Subcutaneous abdominal adipose tissue (tissue), 5 donors: ENCODE data around the gene SNUPN.

Source experiments
- H3K27ac ChIP-seq: one replicate; pipeline ENCODE4 v1.7.0; 2013; ENCODE audit warnings: low read depth, mild to moderate bottlenecking, inconsistent platforms, low read length, moderate library complexity
- H3K27me3 ChIP-seq, 5 donors: one replicate each; pipeline ENCODE4 v1.7.0; 2013; ENCODE audit warnings: low read length in 5 of 5, inconsistent platforms in 1 of 5; ENCODE audit not compliant: control insufficient read depth in 5 of 5, insufficient read depth in 4 of 5
- H3K36me3 ChIP-seq, 5 donors: one replicate each; pipeline ENCODE4 v1.7.0; 2013; ENCODE audit warnings: low read length in 5 of 5; ENCODE audit not compliant: control insufficient read depth in 5 of 5, insufficient read depth in 5 of 5
- H3K4me1 ChIP-seq, 5 donors: one replicate each; pipeline ENCODE4 v1.7.0; 2013; ENCODE audit warnings: low read length in 5 of 5, mild to moderate bottlenecking in 3 of 5, moderate library complexity in 1 of 5; ENCODE audit not compliant: control insufficient read depth in 5 of 5, insufficient read depth in 5 of 5
- H3K4me3 ChIP-seq, 5 donors: one replicate each; pipeline ENCODE4 v1.7.0; 2013; ENCODE audit warnings: low read length in 5 of 5, low read depth in 1 of 5
- H3K9ac ChIP-seq, 5 donors: one replicate each; pipeline ENCODE4 v1.7.0; 2013; ENCODE audit warnings: low read length in 5 of 5, mild to moderate bottlenecking in 4 of 5, moderate library complexity in 3 of 5
- H3K9me3 ChIP-seq, 5 donors: one replicate each; pipeline ENCODE4 v1.7.0; 2013; ENCODE audit warnings: low read length in 5 of 5; ENCODE audit not compliant: control insufficient read depth in 5 of 5
- donor health status: healthy.
- donor health status: healthy.
- donor health status: healthy.
- donor health status: healthy.
- donor health status: healthy.

SNUPN gene

DNA sequence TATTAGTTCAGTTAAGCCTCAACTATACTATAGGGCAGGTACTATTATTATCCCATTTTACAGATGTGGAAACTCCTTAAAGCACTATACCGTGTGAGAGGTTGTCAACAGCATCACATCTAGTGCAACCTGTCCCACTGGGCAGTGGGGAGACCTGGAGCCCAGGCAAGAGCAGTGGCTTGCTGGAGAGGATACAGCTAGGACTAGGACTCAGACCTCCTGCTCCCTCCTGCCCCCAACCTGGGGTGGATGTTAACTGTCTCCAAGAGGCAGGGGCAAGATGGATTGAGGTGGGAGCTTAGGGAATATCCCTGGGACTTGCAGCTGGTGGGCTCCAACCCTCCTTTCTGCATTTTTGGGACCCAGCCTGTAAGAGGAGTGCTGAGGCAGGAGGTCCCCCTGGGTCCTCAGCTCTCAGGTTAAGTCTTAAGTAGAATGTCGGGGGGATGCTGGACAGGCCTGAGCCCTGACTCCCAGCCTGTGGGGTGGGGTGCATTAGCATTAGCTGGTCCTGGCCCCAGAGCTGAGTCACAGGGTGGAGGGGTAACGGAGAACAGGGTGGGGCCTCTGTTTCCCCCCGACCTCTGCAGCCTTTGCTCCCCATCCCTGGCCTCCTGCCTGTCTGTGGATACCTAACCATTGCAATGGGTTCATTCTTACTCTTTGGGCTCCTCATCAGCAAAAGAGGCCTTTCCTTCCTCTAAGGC lies 28.8 kb upstream of the SNUPN start:
- Histone ChIP-seq H3K4me1 (peaks cover 28 to 77% (median 72%) of the 10 kb centered on the region in 5 donors), H3K9ac (peak overlapping the region in 1 of 5 donors; percentile 4), H3K27ac (no peak overlapping the region), H3K36me3 (peaks cover 0 to 60% (median 45%) of the 10 kb centered on the region in 5 donors), H3K4me3 (no peak overlapping the region), H3K9me3 (no peaks in the 10 kb centered on the region), H3K27me3 (no peaks in the 10 kb centered on the region)

DNA sequence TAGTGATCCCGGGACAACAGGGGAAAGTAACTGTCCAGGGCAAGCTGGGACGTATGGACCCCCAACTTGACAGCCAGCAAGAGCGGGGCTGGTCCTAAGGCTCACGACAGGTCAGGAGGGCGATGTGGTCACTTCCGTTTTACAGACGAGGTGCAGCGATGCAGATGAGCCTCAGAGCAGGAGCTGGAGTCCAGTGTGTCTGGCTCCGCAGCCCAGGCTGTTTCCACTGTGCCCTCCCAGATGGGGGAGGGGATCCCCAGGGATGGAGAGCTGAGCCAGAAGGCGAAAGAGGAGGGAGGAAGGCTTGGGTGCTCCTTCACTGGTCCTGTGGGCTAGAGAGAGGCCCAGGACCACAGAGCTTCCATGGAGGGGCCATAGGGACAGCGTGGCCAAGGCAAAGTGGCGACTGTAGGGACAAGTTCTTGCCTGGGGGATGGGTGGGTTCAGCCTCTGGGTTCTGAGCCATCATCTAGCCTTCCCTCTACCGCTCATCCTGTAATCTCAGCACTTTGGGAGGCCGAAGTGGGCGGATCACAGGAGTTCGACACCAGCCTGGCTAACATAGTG lies 27.9 kb upstream of the SNUPN start:
- Histone ChIP-seq H3K4me3 (peak overlapping the region; percentile 3 to 39 (median 31)), H3K9ac (peak overlapping the region in 3 of 5 donors; percentile 49 to 94 (median 55)), H3K36me3 (peaks cover 0 to 51% (median 39%) of the 10 kb centered on the region in 5 donors), H3K9me3 (no peaks in the 10 kb centered on the region), H3K4me1 (peaks cover 35 to 77% (median 75%) of the 10 kb centered on the region in 5 donors), H3K27me3 (no peaks in the 10 kb centered on the region), H3K27ac (peak overlapping the region; percentile 72)

DNA sequence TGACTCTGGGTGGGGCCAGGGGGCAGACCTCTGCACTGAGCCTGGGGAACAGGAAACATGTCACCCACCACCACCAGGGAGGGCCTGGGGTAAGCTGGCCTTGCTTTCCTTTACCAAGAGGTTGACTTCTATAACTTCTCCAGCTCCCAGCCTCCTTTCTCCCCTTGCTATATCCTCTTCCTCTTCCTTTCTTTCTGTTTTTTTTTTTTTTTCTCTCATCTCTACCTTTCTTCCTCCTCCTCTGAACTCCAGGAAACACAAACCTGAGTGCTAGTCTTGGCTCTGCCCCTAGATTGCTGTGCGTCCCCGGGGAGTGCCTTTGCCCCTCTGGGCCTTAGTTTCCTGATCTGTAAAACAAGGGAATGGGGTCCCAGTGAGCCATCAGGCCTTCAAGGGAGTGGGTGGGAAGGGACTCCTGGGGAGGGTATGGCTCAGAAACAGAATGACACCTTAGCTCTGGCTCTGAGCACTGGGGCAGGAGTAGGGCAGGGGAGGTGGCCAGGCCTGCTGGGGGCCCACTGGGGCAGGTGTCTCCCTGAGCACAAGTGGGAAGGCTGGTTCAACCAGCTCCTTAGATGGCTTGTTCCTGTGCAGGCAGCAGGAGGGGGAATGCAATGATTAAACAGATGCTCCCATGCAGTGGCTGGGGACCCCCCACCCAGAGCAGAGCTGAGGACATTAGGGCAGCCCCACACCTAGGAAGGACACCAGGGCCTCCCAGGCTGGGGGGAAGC lies 26.5 kb upstream of the SNUPN start:
- Histone ChIP-seq H3K4me1 (peaks cover 35 to 87% (median 77%) of the 10 kb centered on the region in 5 donors), H3K9ac (peak overlapping the region; percentile 48 to 94 (median 60)), H3K27ac (peak overlapping the region; percentile 72), H3K36me3 (peaks cover 0 to 37% (median 25%) of the 10 kb centered on the region in 5 donors), H3K4me3 (peak overlapping the region; percentile 41 to 96 (median 86)), H3K9me3 (no peaks in the 10 kb centered on the region), H3K27me3 (no peaks in the 10 kb centered on the region)

DNA sequence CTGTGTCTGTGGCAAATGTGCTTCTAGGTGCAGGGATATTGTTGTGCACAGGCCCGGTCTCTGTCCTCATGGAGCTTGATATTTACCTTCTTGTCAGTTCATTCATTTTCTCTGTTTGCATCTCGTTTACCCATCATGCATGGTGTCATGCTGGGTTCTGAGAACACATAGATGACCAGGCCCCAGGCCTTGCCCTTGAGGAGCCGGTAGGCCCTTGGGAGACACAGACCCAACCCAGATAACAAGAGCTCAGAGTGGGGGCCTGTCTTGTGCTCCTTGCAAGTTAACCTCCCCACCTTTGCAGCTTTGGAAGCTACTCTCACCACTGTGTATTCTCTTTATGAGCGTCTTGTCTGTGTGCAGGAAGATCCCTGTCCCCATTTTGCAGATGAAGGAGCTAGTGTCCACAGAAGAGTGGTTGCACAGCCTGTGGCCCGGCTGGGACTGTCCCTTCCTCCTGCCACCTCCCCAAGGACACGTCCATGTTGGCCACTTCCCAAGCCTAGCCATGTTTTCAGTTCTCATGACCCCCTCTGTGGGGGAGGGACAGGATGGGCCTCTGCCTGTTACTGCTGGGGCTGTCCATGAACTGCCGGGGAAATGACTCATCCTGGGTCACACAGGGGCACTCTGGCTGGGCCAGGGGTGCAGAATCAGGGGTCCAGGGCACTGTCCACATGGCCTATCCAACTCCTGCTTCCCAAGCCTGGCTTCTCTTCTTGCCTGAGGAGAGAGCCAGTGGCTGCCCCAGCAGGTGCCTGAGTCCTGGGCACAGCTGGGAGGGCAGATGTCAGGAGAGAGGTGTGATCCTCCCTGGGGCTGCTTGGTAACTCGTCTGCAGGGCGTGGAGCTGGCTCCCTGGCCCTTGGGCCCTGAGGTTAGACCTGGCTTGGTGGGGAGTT lies 25.6 kb upstream of the SNUPN start:
- H3K9ac ChIP-seq = peak overlapping the region in 4 of 5 donors; percentile 53 to 94 (median 65)
- H3K27ac ChIP-seq = peak overlapping the region; percentile 72
- no peaks in the 10 kb centered on the region for H3K9me3 ChIP-seq
- H3K4me3 ChIP-seq = peak overlapping the region; percentile 60 to 96 (median 86)
- H3K36me3 ChIP-seq = peaks cover 0 to 29% (median 16%) of the 10 kb centered on the region in 5 donors
- H3K4me1 ChIP-seq = peaks cover 41 to 94% (median 85%) of the 10 kb centered on the region in 5 donors
- no peaks in the 10 kb centered on the region for H3K27me3 ChIP-seq

DNA sequence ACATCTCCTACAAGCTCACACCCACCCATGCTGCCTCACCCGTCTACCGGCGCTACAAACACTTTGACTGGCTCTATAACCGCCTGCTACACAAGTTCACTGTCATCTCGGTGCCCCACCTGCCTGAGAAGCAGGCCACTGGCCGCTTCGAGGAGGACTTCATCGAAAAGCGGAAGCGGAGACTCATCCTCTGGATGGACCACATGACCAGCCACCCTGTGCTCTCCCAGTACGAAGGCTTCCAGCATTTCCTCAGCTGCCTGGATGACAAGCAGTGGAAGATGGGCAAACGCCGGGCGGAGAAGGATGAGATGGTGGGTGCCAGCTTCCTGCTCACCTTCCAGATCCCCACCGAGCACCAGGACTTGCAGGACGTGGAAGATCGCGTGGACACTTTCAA lies 24.3 kb upstream of the SNUPN start:
- Histone ChIP-seq H3K27me3 (no peaks in the 10 kb centered on the region), H3K4me3 (peak overlapping the region; percentile 76 to 96 (median 88)), H3K9me3 (no peaks in the 10 kb centered on the region), H3K9ac (peak overlapping the region in 3 of 5 donors; percentile 15 to 94 (median 94)), H3K36me3 (peaks cover 0 to 19% (median 10%) of the 10 kb centered on the region in 5 donors), H3K4me1 (peaks cover 41 to 85% (median 76%) of the 10 kb centered on the region in 5 donors), H3K27ac (peak overlapping the region; percentile 50)

DNA sequence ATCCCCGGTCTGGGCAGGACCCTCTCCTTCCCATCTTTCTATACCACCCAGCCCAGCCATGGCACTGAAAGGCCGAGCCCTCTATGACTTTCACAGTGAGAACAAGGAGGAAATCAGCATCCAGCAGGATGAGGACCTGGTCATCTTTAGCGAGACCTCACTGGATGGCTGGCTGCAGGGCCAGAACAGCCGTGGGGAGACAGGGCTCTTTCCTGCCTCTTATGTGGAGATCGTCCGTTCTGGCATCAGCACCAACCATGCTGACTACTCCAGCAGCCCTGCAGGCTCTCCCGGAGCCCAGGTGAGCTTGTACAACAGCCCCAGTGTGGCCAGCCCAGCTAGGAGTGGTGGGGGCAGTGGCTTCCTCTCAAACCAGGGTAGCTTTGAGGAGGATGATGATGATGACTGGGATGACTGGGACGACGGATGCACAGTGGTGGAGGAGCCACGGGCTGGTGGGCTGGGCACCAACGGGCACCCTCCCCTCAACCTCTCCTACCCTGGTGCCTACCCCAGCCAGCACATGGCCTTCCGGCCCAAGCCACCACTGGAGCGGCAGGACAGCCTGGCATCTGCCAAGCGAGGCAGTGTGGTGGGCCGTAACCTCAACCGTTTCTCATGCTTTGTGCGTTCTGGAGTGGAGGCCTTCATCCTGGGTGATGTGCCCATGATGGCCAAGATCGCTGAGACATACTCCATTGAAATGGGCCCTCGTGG lies 23.7 kb upstream of the SNUPN start:
- peak overlapping the region; percentile 35 to 94 (median 84) for H3K9ac ChIP-seq
- H3K9me3 ChIP-seq = no peaks in the 10 kb centered on the region
- peaks cover 41 to 79% (median 70%) of the 10 kb centered on the region in 5 donors for H3K4me1 ChIP-seq
- no peaks in the 10 kb centered on the region for H3K27me3 ChIP-seq
- H3K36me3 ChIP-seq = peaks cover 0 to 15% (median 8%) of the 10 kb centered on the region in 5 donors
- H3K27ac ChIP-seq = peak overlapping the region; percentile 96
- peak overlapping the region; percentile 86 to 96 (median 92) for H3K4me3 ChIP-seq

DNA sequence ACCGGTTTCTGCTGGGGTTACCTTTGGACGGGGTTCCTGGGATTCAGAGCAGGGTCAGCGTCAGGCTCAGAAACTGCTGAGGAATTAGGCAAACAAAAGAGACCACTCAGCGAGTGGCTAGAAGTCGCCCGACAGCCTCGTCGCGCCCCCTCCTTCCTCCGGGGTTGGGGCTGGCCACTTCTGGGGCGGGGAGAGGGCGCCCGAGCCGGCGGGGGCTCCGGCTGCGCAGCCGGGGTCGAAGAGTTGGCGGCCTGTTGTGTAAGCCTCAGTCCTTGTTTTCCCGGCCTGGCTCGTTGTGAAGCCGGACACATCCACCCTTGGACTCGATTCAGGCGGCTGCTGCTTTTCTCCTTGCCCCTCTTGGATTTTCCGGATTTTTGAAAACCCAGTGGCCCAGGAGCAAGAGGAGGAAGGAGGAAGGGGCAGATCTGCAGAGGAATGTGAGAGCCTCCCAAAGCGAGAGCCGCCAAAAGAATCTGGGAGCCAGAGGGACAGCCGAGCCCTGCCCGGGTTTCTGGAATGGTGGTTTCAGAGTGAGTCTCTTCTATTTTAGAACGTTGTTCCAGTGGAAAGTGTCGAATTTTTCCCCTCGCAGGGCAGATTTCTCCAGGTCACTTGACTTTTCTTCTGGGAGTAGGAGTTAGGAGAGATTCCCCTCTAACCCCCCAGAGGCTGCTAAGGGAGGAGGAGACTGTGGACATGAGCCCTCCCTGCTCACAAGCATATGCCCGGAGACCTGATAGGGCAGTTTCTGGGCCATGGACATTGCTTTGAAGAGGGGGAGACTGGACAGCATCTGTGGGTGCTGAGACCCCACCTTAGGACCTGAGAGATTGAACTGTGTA lies 22.9 kb upstream of the SNUPN start:
- Histone ChIP-seq H3K27ac (peak overlapping the region; percentile 96), H3K9me3 (no peaks in the 10 kb centered on the region), H3K27me3 (no peaks in the 10 kb centered on the region), H3K36me3 (peaks cover 0 to 14% (median 8%) of the 10 kb centered on the region in 5 donors), H3K9ac (peak overlapping the region; percentile 79 to 94 (median 90)), H3K4me1 (peaks cover 39 to 71% (median 63%) of the 10 kb centered on the region in 5 donors), H3K4me3 (peak overlapping the region; percentile 86 to 96 (median 92))

DNA sequence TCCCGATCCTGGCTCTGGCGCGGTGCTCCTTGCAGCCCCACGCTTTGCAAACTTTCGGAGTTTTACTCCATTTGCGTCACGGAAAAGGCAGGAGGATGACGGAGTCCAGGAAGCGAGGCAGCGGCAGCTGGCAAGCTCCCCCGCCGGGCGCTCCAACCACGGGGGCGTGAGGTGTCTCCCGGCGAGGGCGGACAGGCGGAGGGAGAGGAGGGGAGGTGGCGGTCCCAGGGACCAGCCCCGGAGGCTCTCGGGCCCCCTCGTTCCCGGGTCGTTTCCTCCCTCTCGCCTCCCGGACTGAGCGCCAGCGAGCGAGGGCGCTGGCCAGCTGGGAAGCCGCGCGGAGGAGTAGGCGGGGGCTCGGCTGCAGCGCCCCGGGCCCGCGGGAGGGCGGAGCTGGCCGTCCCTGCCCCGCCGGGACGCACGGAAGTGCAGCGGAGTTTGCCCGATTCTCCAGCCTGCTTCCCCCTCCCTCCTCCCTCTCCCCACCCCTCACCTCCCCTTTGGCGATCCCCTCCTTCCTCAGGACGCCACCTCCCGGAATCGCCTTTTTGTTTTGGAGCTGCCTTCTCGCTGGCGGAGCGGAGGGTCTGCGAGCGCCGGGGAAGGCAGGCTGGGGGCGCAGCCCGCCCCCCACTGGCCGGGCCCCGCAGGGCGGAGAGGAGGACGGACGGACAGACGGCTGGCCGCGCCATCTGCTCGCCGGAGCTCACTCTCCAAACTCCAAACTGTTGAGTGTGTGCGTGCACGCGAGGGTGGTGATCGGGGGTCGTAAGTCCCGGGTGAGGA lies 22.0 kb upstream of the SNUPN start, which contains the start of gene SNX33:
Gene SNX33 (plus strand): TSS at position 543 of the 786 bp plus-strand sequence. CDS start 1,191 bp downstream, outside the sequence.
- peak within 1 kb of the TSS; percentile 86 to 96 (median 92) for H3K4me3 ChIP-seq
- H3K9me3 ChIP-seq = no peaks in the 10 kb centered on the region
- peak within 1 kb of the TSS; percentile 96 for H3K27ac ChIP-seq
- peaks cover 39 to 63% (median 55%) of the 10 kb centered on the region in 5 donors for H3K4me1 ChIP-seq
- H3K27me3 ChIP-seq = no peaks in the 10 kb centered on the region
- H3K36me3 ChIP-seq = peaks cover 0 to 14% (median 8%) of the 10 kb centered on the region in 5 donors
- peak within 1 kb of the TSS; percentile 79 to 94 (median 90) for H3K9ac ChIP-seq
